Stimulated activated CD4-positive, alpha-beta T cell treated with anti-CD3 and anti-CD28 coated beads, Interleukin-15, amount 100 ng/mL, for 24 hours (primary cell): ENCODE data around the gene GNG5.
"Not testable (repeated sequence)": the region's sequence is repeated elsewhere in the genome, so short reads cannot be mapped to it uniquely, and the experiment has no call there.

Experiments
- DNase-seq: peaks from one replicate; pipeline ENCODE4 v3.0.0-alpha.2; 2020

Gene GNG5

GRCh38 chr1:84481317-84481716, 25.1 kb downstream of the GNG5 start:
- no peak for DNase-seq

- no peak for DNase-seq
Observed at GRCh38 chr1:84480650-84481049, 25.7 kb downstream of the GNG5 start.

GRCh38 chr1:84479998-84480397, 26.4 kb downstream of the GNG5 start:
- peak; percentile 10 for DNase-seq

GRCh38 chr1:84478876-84479868, 27.2 kb downstream of the GNG5 start, which contains the start of gene RPF1:
RPF1 (plus strand) TSS chr1:84479266; CDS start chr1:84479282, 16 bp downstream.
- DNase-seq: peak; percentile 86

- no peak for DNase-seq
Observed at GRCh38 chr1:84476225-84476624, 30.2 kb downstream of the GNG5 start.

- DNase-seq: no peak
Observed at GRCh38 chr1:84467298-84467697, 39.1 kb downstream of the GNG5 start.

- DNase-seq: no peak
Observed at GRCh38 chr1:84462118-84462517, 44.3 kb downstream of the GNG5 start.

- no peak for DNase-seq
Observed at GRCh38 chr1:84452436-84452835, 53.9 kb downstream of the GNG5 start.

- DNase-seq: no peak
Observed at GRCh38 chr1:84450910-84451309, 55.5 kb downstream of the GNG5 start.

- not testable (repeated sequence) for DNase-seq
Observed at GRCh38 chr1:84448704-84449103, 57.7 kb downstream of the GNG5 start.
